Upper lobe of right lung (tissue), 1 donor: ENCODE measurements around the gene HLA-DQA2. TPM values are rescaled to one million over a fixed set of nuclear protein-coding genes. Genes with fewer than 3 reads are reported as not detected.
"Not testable (repeated sequence)": the region's sequence is repeated elsewhere in the genome, so short reads cannot be mapped to it uniquely, and the experiment has no call there.

Experiments used
- ATAC-seq: fragments of 200-7000 bp; cut with Tn5 transposase; one replicate; pipeline ENCODE4 v1.9.1; 2020; ENCODE audit warnings: mild to moderate bottlenecking, moderate library complexity
- DNase-seq: peaks from one replicate; pipeline ENCODE4 v3.0.0-alpha.2; 2020
- H3K27ac ChIP-seq: fragments of 200-600 bp; one replicate; pipeline ENCODE4 v1.8.0; 2022
- H3K27me3 ChIP-seq: fragments of 200-600 bp; one replicate; pipeline ENCODE4 v1.8.0; 2022; ENCODE audit warnings: mild to moderate bottlenecking
- H3K36me3 ChIP-seq: fragments of 200-600 bp; one replicate; pipeline ENCODE4 v1.8.0; 2022
- H3K4me1 ChIP-seq: fragments of 200-600 bp; one replicate; pipeline ENCODE4 v1.8.0; 2022
- H3K4me3 ChIP-seq: fragments of 200-600 bp; one replicate; pipeline ENCODE4 v1.8.0; 2022; ENCODE audit warnings: mild to moderate bottlenecking
- H3K9me3 ChIP-seq: fragments of 200-600 bp; one replicate; pipeline ENCODE4 v1.8.0; 2022
- intact Hi-C: fragments of 100-400 bp; cut with DNase I; formaldehyde crosslinking; loops from one replicate; pipeline ENCODE4 v1.11.0; 2022
- total RNA-seq: library from RNA; stranded (reverse); fragmentation: NEBNext Ultra II Directional; extraction: Animal tissue kit (Norgen Biotek cat#: 25700); gene quantifications from one replicate; pipeline ENCODE4 v1.2.1, GENCODE V29; 2021
- TF ChIP-seq, protein P1 (sequence below): fragments of 200-600 bp; IDR thresholded peaks from one replicate; pipeline ENCODE4 v1.8.0; 2022; ENCODE audit warnings: antibody characterized with exemption
- donor health status: DM: no; HTN: yes; CAD: no; lungs with severe emphysema.

HLA-DQA2 gene
- total RNA-seq, 1 donor from 2014 or later: 51.7 TPM

DNA sequence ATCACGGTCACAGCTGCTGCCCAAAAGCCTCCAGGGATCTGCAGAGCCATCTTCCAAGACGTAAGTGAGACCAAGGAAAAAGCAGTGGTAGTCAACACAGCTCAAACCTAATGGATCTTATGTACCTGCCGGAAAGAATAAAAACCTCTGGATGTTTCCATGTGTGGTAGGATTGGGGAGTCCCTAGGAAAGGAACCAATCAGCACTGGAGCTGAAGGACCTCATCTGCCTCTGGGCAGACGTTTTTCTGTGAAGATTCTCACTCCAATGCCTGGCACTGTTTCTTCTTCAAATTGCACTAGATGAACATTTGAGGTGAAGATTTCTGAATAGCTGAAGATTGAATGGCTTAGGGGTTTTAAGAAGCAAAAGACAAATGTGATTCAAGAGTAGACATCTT lies 22.2 kb downstream of the HLA-DQA2 start, which contains the start of gene HLA-DQB2:
Gene HLA-DQB2 (minus strand): TSS at position 112 of the 400 bp plus-strand sequence. CDS start 62 bp downstream, at position 50.
- TF ChIP-seq, protein P1, sequence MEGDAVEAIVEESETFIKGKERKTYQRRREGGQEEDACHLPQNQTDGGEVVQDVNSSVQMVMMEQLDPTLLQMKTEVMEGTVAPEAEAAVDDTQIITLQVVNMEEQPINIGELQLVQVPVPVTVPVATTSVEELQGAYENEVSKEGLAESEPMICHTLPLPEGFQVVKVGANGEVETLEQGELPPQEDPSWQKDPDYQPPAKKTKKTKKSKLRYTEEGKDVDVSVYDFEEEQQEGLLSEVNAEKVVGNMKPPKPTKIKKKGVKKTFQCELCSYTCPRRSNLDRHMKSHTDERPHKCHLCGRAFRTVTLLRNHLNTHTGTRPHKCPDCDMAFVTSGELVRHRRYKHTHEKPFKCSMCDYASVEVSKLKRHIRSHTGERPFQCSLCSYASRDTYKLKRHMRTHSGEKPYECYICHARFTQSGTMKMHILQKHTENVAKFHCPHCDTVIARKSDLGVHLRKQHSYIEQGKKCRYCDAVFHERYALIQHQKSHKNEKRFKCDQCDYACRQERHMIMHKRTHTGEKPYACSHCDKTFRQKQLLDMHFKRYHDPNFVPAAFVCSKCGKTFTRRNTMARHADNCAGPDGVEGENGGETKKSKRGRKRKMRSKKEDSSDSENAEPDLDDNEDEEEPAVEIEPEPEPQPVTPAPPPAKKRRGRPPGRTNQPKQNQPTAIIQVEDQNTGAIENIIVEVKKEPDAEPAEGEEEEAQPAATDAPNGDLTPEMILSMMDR: no peak
- peaks cover 6% of the 10 kb centered on the region for H3K4me1 ChIP-seq
- H3K9me3 ChIP-seq: no peaks in the 10 kb centered on the region
- no peak for ATAC-seq
- H3K36me3 ChIP-seq: no peaks in the 10 kb centered on the region
- H3K27ac ChIP-seq: no peak within 1 kb of the TSS
- H3K4me3 ChIP-seq: no peak within 1 kb of the TSS
- no peaks in the 10 kb centered on the region for H3K27me3 ChIP-seq
- intact Hi-C loops: loop anchor here (10.0 kb wide), 1 partner anchor 99 kb away; the partner anchor contains the start of gene HLA-DQB1
- no peak for DNase-seq

- Histone ChIP-seq H3K9me3 (no peaks in the 10 kb centered on the region), H3K27me3 (no peaks in the 10 kb centered on the region), H3K27ac (no peak overlapping the region), H3K4me1 (peaks cover 6% of the 10 kb centered on the region), H3K4me3 (no peak overlapping the region), H3K36me3 (no peaks in the 10 kb centered on the region)
- intact Hi-C loops: loop anchor here (10.0 kb wide), 1 partner anchor 99 kb away; the partner anchor contains the start of gene HLA-DQB1
- DNase-seq: no peak
- peak; percentile 72 for ATAC-seq
- TF ChIP-seq, protein P1: no peak
Measured at GRCh38 chr6:32764048-32764447, 22.9 kb downstream of the HLA-DQA2 start.

GRCh38 chr6:32772656-32773055 lies 31.5 kb downstream of the HLA-DQA2 start:
- Histone ChIP-seq H3K27me3 (no peaks in the 10 kb centered on the region), H3K36me3 (no peaks in the 10 kb centered on the region), H3K4me3 (no peak overlapping the region), H3K4me1 (no peaks in the 10 kb centered on the region), H3K9me3 (no peaks in the 10 kb centered on the region), H3K27ac (no peak overlapping the region)
- TF ChIP-seq, protein P1: no peak
- ATAC-seq: no peak
- DNase-seq: no peak
- intact Hi-C loops: no loop called here

- Histone ChIP-seq H3K4me1 (no peaks in the 10 kb centered on the region), H3K4me3 (no peak overlapping the region), H3K27me3 (no peaks in the 10 kb centered on the region), H3K36me3 (no peaks in the 10 kb centered on the region), H3K9me3 (no peaks in the 10 kb centered on the region), H3K27ac (no peak overlapping the region)
- TF ChIP-seq, protein P1: no peak
- intact Hi-C loops: no loop called here
- DNase-seq: no peak
- ATAC-seq: no peak
Measured at GRCh38 chr6:32774426-32774825, 33.2 kb downstream of the HLA-DQA2 start.

DNA sequence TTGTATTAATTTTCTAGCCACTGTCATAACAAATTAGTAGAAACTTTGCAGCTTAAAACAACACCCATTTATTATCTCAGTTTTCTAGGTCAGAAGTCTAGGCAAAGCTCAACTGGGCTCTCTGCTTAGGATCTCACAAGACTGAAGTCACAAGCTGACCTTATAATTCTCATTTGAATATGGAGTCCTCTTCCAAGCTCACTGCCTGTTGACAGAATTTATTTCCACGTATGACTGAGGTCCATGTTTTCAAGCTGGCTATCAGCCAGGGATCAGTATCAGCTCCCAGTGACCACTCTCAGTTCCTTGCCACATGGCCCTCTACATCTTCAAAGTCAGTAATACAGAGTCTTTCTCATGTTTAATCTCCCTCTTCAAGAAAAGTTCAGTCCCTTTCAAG lies 33.9 kb downstream of the HLA-DQA2 start:
- Histone ChIP-seq H3K27me3 (no peaks in the 10 kb centered on the region), H3K9me3 (no peaks in the 10 kb centered on the region), H3K4me3 (no peak overlapping the region), H3K27ac (no peak overlapping the region), H3K36me3 (no peaks in the 10 kb centered on the region), H3K4me1 (no peaks in the 10 kb centered on the region)
- TF ChIP-seq, protein P1: no peak
- DNase-seq (no peak), ATAC-seq (no peak)
- intact Hi-C loops: no loop called here

DNA sequence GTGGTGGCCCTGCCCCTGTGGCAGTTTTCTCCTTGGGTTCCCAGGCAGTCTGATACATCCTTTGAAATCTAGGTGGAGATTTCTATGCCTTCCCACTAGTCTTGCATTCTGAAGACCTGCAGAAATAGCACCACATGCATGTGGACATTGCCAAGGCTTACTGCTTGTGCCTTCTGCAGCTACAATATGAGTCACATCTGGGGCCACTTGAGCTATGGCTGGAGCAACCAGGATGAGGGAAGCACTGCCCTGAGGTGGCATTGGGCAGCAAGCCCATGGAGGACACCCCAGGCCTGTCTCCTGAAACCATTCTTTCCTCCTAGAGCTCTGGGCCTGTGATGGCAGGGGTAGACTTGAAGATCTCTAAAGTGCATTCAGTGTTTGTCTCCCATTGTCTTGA lies 37.8 kb downstream of the HLA-DQA2 start:
- H3K27ac ChIP-seq: no peak overlapping the region
- no peaks in the 10 kb centered on the region for H3K4me1 ChIP-seq
- TF ChIP-seq, protein P1: no peak
- ATAC-seq (no peak), DNase-seq (no peak)
- H3K27me3 ChIP-seq: no peaks in the 10 kb centered on the region
- no peaks in the 10 kb centered on the region for H3K36me3 ChIP-seq
- no peak overlapping the region for H3K4me3 ChIP-seq
- intact Hi-C loops: no loop called here
- H3K9me3 ChIP-seq: no peaks in the 10 kb centered on the region

DNA sequence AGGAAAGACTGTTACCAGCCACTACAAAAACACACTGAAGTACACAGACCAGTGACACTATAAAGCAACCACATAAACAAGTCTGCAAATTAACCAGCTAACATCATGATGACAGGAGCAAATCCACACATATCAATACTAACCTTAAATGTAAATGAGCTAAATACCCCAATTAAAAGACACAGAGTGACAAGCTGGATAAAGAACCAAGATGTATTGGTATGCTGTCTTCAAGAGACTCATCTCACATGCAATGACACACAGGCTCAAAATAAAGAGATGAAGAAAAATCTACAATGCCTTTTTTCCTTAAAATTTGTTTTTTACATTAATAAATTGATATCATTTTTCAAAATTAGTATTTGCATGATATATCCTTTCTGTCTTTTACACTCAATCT lies 41.7 kb downstream of the HLA-DQA2 start:
- intact Hi-C loops, DNase-seq: not testable (repeated sequence)

More for the DNA sequence above, 41.7 kb downstream of the HLA-DQA2 start:
- H3K4me1 ChIP-seq, H3K27ac ChIP-seq, H3K9me3 ChIP-seq, ATAC-seq, H3K36me3 ChIP-seq, H3K4me3 ChIP-seq, H3K27me3 ChIP-seq: not testable (repeated sequence)
